Gastroesophageal sphincter (tissue), 4 donors: ENCODE data around the gene AGPAT1. TPM values are rescaled to one million over a fixed set of nuclear protein-coding genes. Genes with fewer than 3 reads are reported as not detected.

Experiments used
- ATAC-seq: fragments of 150-250 bp; one replicate; pipeline ENCODE4 v1.9.1; 2016; ENCODE audit warnings: mild to moderate bottlenecking, moderate library complexity
- H3K27ac ChIP-seq, 4 donors: fragments of 200-600 bp; sonication (generic) in 3 of 4; 1 replicate in 3 of 4; 2 replicates in 1 of 4; pipeline ENCODE4 v1.5.1; 2016 to 2019
- H3K27me3 ChIP-seq: fragments of 200-600 bp; sonication (generic); one replicate; pipeline ENCODE4 v1.5.1; 2019
- H3K36me3 ChIP-seq, 2 donors: fragments of 200-600 bp; sonication (generic); one replicate each; pipeline ENCODE4 v1.5.1; 2019; ENCODE audit warnings: control low read depth in 1 of 2
- H3K4me1 ChIP-seq, 3 donors: fragments of 200-600 bp; sonication (generic); 1 replicate in 2 of 3; 2 replicates in 1 of 3; pipeline ENCODE4 v1.5.1; 2016 to 2019; ENCODE audit warnings: control low read depth in 2 of 3
- H3K4me3 ChIP-seq, 2 donors: fragments of 200-600 bp; sonication (generic); one replicate each; pipeline ENCODE4 v1.5.1; 2019; ENCODE audit warnings: mild to moderate bottlenecking in 1 of 2, moderate library complexity in 1 of 2
- H3K9me3 ChIP-seq, 3 donors: fragments of 200-600 bp; sonication (generic); one replicate each; pipeline ENCODE4 v1.5.1; 2017 to 2019; ENCODE audit warnings: control low read depth in 2 of 3
- CTCF ChIP-seq, 4 experiments: fragments of 200-600 bp in 2 of 4; fragments of 450-650 bp in 2 of 4; sonication (generic) in 1 of 4; IDR thresholded peaks; one replicate each; pipeline ENCODE4 v1.5.1; 2017 to 2019; ENCODE audit warnings: antibody characterized with exemption in 4 of 4, mild to moderate bottlenecking in 2 of 4, moderate library complexity in 2 of 4
- EP300 ChIP-seq: sonication (generic); formaldehyde crosslinking; IDR thresholded peaks from one replicate; pipeline ENCODE4 v1.6.1; 2017; ENCODE audit warnings: antibody characterized with exemption, mild to moderate bottlenecking
- POLR2A ChIP-seq, 2 donors: fragments of 450-650 bp; IDR thresholded peaks; one replicate each; pipeline ENCODE4 v1.6.1; 2017; ENCODE audit warnings: antibody characterized with exemption in 2 of 2, mild to moderate bottlenecking in 2 of 2, moderate library complexity in 1 of 2
- POLR2AphosphoS5 ChIP-seq: sonication (generic); formaldehyde crosslinking; IDR thresholded peaks from one replicate; pipeline ENCODE4 v1.6.1; 2017; ENCODE audit warnings: antibody characterized with exemption
- WGBS, 2 donors: methylation state at CpG; one replicate each; pipeline ENCODE4 v1.1.5; 2018; ENCODE audit warnings: low coverage in 1 of 2; 5-methylcytosine and 5-hydroxymethylcytosine counted together
- total RNA-seq, 4 donors: library from RNA; depleted of rRNA; stranded (reverse); fragments of >200 nt; gene quantifications; one replicate each; pipeline ENCODE4 v1.1.0, GENCODE V29; 2016

Gene AGPAT1
- total RNA-seq, 4 donors from 2014 or later = 45.6 to 70.5 (median 54.6) TPM

DNA sequence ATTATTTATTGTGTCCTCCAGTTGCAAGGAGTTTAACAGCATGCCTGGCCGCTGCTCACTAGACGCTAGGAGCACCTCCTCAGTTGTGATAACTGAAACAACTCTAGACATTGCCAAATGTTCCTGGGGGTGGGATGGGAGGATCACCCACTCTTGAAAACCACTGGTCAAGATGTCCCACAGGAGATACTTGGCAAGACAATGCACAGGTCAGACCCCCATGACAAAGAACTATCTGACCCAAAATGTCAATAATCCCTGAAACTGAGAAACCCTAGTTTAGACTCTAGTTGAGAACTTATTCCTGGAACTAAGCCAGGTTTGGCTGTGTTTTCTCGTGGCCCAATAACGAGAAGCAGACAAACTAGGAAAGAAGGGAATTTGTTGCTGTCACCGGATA, 36.3 kb downstream of the AGPAT1 start:
- WGBS, 2 donors = 27 to 41% methylated on average over 3 to 5 of the region's 5 CpGs
- Histone ChIP-seq H3K36me3 (no peaks in the 10 kb centered on the region), H3K27ac (no peak overlapping the region), H3K27me3 (no peaks in the 10 kb centered on the region), H3K4me3 (no peak overlapping the region), H3K4me1 (no peaks in the 10 kb centered on the region), H3K9me3 (no peaks in the 10 kb centered on the region)
- ATAC-seq = no peak
- no peak for TF ChIP-seq POLR2A (IDR thresholded peaks at IDR 0.05)
- TF ChIP-seq EP300 = no peak
- no peak for TF ChIP-seq POLR2AphosphoS5
- no peak for TF ChIP-seq CTCF (IDR thresholded peaks at IDR 0.05)

DNA sequence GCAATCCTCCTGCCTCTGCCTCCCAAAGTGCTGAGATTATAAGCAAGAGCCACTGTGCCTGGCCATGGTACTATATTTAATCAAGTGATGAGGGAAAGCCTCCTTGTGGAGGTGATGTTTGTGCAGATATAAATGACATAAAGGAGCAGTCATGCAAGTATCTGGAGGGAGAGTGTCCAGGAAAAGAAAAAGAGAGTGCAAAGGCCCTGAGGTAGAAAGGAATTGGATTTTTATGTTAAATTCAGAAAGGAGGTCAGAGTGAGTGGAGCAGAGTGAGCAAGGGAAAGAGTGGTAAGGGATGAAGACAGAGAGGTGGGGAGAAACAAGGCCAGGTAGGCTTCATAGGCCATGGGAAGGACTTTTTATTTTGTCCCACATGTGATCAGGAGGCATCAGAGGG, 38.4 kb downstream of the AGPAT1 start:
- Histone ChIP-seq H3K4me1 (no peaks in the 10 kb centered on the region), H3K27ac (no peak overlapping the region), H3K36me3 (no peaks in the 10 kb centered on the region), H3K4me3 (no peak overlapping the region), H3K27me3 (no peaks in the 10 kb centered on the region), H3K9me3 (no peaks in the 10 kb centered on the region)
- TF ChIP-seq POLR2AphosphoS5 = no peak
- no peak for TF ChIP-seq EP300
- no peak for TF ChIP-seq CTCF (IDR thresholded peaks at IDR 0.05)
- no peak for TF ChIP-seq POLR2A (IDR thresholded peaks at IDR 0.05)
- no peak for ATAC-seq

- H3K27ac ChIP-seq = no peak overlapping the region
- ATAC-seq = no peak
- H3K4me1 ChIP-seq = peaks cover 7 to 15% (median 8%) of the 10 kb centered on the region in 3 donors
- TF ChIP-seq CTCF (IDR thresholded peaks at IDR 0.05) (no peak), POLR2A (IDR thresholded peaks at IDR 0.05) (no peak), POLR2AphosphoS5 (no peak), EP300 (no peak)
- no peaks in the 10 kb centered on the region for H3K27me3 ChIP-seq
- H3K4me3 ChIP-seq = no peak overlapping the region
- H3K9me3 ChIP-seq = no peaks in the 10 kb centered on the region
- WGBS, 2 donors = 74 to 77% methylated on average over 3 to 4 of the region's 4 CpGs
- no peaks in the 10 kb centered on the region for H3K36me3 ChIP-seq
These were observed 42.1 kb downstream of the AGPAT1 start for GRCh38 chr6:32133786-32134185.

DNA sequence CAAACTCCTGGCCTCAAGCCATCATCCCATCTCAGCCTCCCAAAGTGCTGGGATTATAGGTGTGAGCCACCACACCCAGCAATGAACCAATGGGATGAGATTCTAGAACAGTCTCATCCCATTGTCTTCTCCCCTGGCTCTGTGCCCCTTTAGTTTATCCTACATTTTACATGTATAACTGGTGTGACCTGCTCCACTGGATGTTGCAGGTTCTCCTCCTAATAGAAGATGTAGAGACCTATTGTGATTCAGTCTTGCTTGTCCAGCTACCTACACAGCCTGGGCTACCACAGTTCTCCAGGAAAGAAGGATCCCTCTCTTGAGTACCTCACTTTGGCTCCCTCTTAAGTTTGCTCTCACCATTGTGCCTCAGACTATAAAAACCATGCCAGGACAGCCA, 43.8 kb downstream of the AGPAT1 start:
- TF ChIP-seq POLR2A (IDR thresholded peaks at IDR 0.05) (no peak), CTCF (IDR thresholded peaks at IDR 0.05) (no peak), EP300 (no peak), POLR2AphosphoS5 (no peak)
- H3K4me1 ChIP-seq = peaks cover 7 to 27% (median 16%) of the 10 kb centered on the region in 3 donors
- H3K27ac ChIP-seq = no peak overlapping the region
- no peaks in the 10 kb centered on the region for H3K27me3 ChIP-seq
- no peak for ATAC-seq
- no peaks in the 10 kb centered on the region for H3K36me3 ChIP-seq
- no peaks in the 10 kb centered on the region for H3K9me3 ChIP-seq
- H3K4me3 ChIP-seq = no peak overlapping the region

GRCh38 chr6:32131439-32131948, 44.4 kb downstream of the AGPAT1 start:
- WGBS, 2 donors = 75 to 88% methylated on average over 5 to 9 of the region's 14 CpGs
- H3K27me3 ChIP-seq = no peaks in the 10 kb centered on the region
- TF ChIP-seq POLR2AphosphoS5 (no peak), POLR2A (IDR thresholded peaks at IDR 0.05) (no peak), EP300 (no peak), CTCF (IDR thresholded peaks at IDR 0.05) (no peak)
- H3K4me3 ChIP-seq = no peak overlapping the region
- H3K27ac ChIP-seq = no peak overlapping the region
- H3K9me3 ChIP-seq = no peaks in the 10 kb centered on the region
- H3K36me3 ChIP-seq = peaks cover 0 to 5% of the 10 kb centered on the region in 2 donors
- peaks cover 7 to 33% (median 22%) of the 10 kb centered on the region in 3 donors for H3K4me1 ChIP-seq
- ATAC-seq = no peak
